Fibroblast of lung (primary cell): Measurements from ENCODE around the gene ODAD3.

Experiments used
- CTCF ChIP-seq, 2 donors: IDR thresholded peaks in 1 of 2; conservative IDR thresholded peaks in 1 of 2; 1 replicate in 1 of 2; 2 replicates in 1 of 2; pipeline ENCODE4 v1.5.1; 2011 to 2012; ENCODE audit warnings: low read length in 2 of 2, control low read depth in 1 of 2, inconsistent platforms in 1 of 2, low read depth in 1 of 2, mild to moderate bottlenecking in 1 of 2
- EZH2 ChIP-seq: IDR thresholded peaks from 2 replicates; pipeline ENCODE4 v1.5.1; 2012; ENCODE audit warnings: low read length, control low read depth, mild to moderate bottlenecking; ENCODE audit errors: missing control alignments

DNA sequence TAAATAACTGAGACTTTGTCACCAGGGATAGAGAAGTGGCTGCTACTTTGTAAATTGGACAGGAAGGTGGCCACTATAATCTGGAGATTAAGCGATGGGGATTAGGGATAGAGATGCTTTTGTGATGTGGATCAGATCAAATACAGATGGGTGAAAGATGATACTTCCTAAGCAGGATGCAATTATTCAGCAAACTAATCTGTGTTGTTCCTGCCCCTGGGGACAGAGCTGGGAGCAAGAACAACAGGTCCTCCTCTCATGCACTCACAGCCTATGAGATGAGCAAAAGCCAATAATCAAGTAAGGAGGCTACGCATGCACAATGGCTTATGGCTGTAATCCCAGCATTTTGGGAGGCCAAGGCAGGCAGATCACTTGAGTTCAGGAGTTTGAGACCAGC lies 20.4 kb downstream of the ODAD3 start:
- TF ChIP-seq CTCF (conservative IDR thresholded peaks at IDR 0.05 in 1 of 2, IDR thresholded peaks at IDR 0.05 in 1 of 2; ENCODE audit: low read depth in 1 of 2, low read length in 2 of 2) (no peak), EZH2 (no peak)
